SK-N-SH treated with all-trans-retinoic acid at 6 μM for 48 hours (cell line): ENCODE results near the gene IGLL5.
"Not testable (repeated sequence)": the region's sequence is repeated elsewhere in the genome, so short reads cannot be mapped to it uniquely, and the experiment has no call there.

ENCODE experiments used
- ATAC-seq: fragments of 200-7000 bp; cut with Tn5 transposase; 3 replicates; pipeline ENCODE4 v1.9.1; 2020; ENCODE audit warnings: mild to moderate bottlenecking, moderate library complexity
- BACH2 ChIP-seq: fragments of 250-450 bp; sonication (Bioruptor Pico); IDR thresholded peaks from 2 replicates; pipeline ENCODE4 v1.9.0; 2021; ENCODE audit warnings: mild to moderate bottlenecking, borderline replicate concordance
- CSDC2 ChIP-seq: fragments of 250-450 bp; sonication (Bioruptor Pico); IDR thresholded peaks from 2 replicates; pipeline ENCODE4 v1.5.0; 2020; ENCODE audit warnings: mild to moderate bottlenecking, moderate library complexity
- ESRRG ChIP-seq: fragments of 250-450 bp; sonication (Bioruptor Pico); IDR thresholded peaks from 2 replicates; pipeline ENCODE4 v1.6.1; 2021; ENCODE audit warnings: mild to moderate bottlenecking
- GLIS3 ChIP-seq: fragments of 250-450 bp; sonication (Bioruptor Pico); IDR thresholded peaks from 2 replicates; pipeline ENCODE4 v1.5.0; 2020; ENCODE audit warnings: mild to moderate bottlenecking, moderate library complexity
- ISL1 ChIP-seq: fragments of 250-450 bp; sonication (Bioruptor Pico); IDR thresholded peaks from 2 replicates; pipeline ENCODE4 v2.1.2; 2022; ENCODE audit warnings: mild to moderate bottlenecking, moderate library complexity
- PPARA ChIP-seq: fragments of 250-450 bp; sonication (Bioruptor Pico); IDR thresholded peaks from 2 replicates; pipeline ENCODE4 v1.5.0; 2020; ENCODE audit warnings: mild to moderate bottlenecking, borderline replicate concordance
- RARB ChIP-seq: fragments of 250-450 bp; sonication (Bioruptor Pico); IDR thresholded peaks from 2 replicates; pipeline ENCODE4 v1.8.0; 2021; ENCODE audit warnings: mild to moderate bottlenecking, moderate library complexity
- SNAI2 ChIP-seq: fragments of 250-450 bp; sonication (Bioruptor Pico); IDR thresholded peaks from 2 replicates; pipeline ENCODE4 v1.5.0; 2020; ENCODE audit warnings: mild to moderate bottlenecking, moderate library complexity
- TCF4 ChIP-seq: fragments of 250-450 bp; sonication (Bioruptor Pico); IDR thresholded peaks from 2 replicates; pipeline ENCODE4 v1.8.0; 2021; ENCODE audit warnings: mild to moderate bottlenecking, moderate library complexity, borderline replicate concordance
- TOX ChIP-seq: fragments of 250-450 bp; sonication (Bioruptor Pico); IDR thresholded peaks from 2 replicates; pipeline ENCODE4 v1.8.0; 2021; ENCODE audit warnings: mild to moderate bottlenecking, moderate library complexity, borderline replicate concordance
- ZC3H10 ChIP-seq: fragments of 250-450 bp; sonication (Bioruptor Pico); IDR thresholded peaks from 2 replicates; pipeline ENCODE4 v1.5.1; 2021; ENCODE audit warnings: mild to moderate bottlenecking, moderate library complexity
- ZFP3 ChIP-seq: fragments of 250-450 bp; sonication (Bioruptor Pico); IDR thresholded peaks from 2 replicates; pipeline ENCODE4 v1.5.0; 2020; ENCODE audit warnings: mild to moderate bottlenecking, moderate library complexity
- ZFP30 ChIP-seq: fragments of 450-650 bp; formaldehyde crosslinking; IDR thresholded peaks from 2 replicates; pipeline ENCODE4 v1.5.0; 2022; ENCODE audit warnings: mild to moderate bottlenecking, moderate library complexity
- ZNF565 ChIP-seq: fragments of 450-650 bp; formaldehyde crosslinking; conservative IDR thresholded peaks from 2 replicates; pipeline ENCODE4 v1.5.0; 2020; ENCODE audit warnings: low read depth, mild to moderate bottlenecking, moderate library complexity
- ZNF70 ChIP-seq: fragments of 450-650 bp; formaldehyde crosslinking; IDR thresholded peaks from 2 replicates; pipeline ENCODE4 v1.5.0; 2020; ENCODE audit warnings: mild to moderate bottlenecking, moderate library complexity
- ZNF8 ChIP-seq: fragments of 450-650 bp; formaldehyde crosslinking; IDR thresholded peaks from 2 replicates; pipeline ENCODE4 v1.5.0; 2020; ENCODE audit warnings: mild to moderate bottlenecking, moderate library complexity
- TF ChIP-seq, protein P1 (sequence below): fragments of 250-450 bp; sonication (Bioruptor Pico); IDR thresholded peaks from 2 replicates; pipeline ENCODE4 v1.8.0; 2021; ENCODE audit warnings: low read depth, mild to moderate bottlenecking, moderate library complexity, borderline replicate concordance
- TF ChIP-seq, protein P2 (sequence below): fragments of 250-450 bp; sonication (Bioruptor Pico); IDR thresholded peaks from 2 replicates; pipeline ENCODE4 v1.5.1; 2020; ENCODE audit warnings: low read depth, mild to moderate bottlenecking, moderate library complexity
- TF ChIP-seq, protein P3 (sequence below): fragments of 250-450 bp; sonication (Bioruptor Pico); IDR thresholded peaks from 2 replicates; pipeline ENCODE4 v1.5.0; 2020; ENCODE audit warnings: mild to moderate bottlenecking, moderate library complexity
- TF ChIP-seq, protein P4 (sequence below): fragments of 250-450 bp; sonication (Bioruptor Pico); IDR thresholded peaks from 2 replicates; pipeline ENCODE4 v1.8.0; 2020; ENCODE audit warnings: mild to moderate bottlenecking, moderate library complexity, borderline replicate concordance

The IGLL5 gene

DNA sequence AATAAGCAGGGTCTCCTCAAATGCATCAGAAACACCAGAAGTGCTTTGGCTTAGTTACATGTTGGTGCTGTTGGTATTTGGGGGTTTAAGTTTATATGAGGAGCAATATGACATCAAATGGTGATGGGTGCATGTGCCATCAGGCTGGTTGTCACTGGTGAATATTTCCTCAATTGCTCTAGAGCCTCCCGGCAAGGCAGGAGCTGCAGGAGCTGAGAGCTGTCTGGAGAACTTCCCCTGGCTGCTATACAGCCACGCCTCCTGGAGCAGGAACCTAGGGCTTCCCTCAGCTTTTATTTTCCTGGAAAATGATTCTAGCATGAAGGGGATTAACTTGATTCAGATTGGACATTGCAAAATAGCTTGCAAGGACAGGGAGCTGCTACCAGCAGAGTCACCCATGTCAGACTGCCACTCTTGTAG, 15.8 kb downstream of the IGLL5 start (continued):
- TF ChIP-seq, protein P1, sequence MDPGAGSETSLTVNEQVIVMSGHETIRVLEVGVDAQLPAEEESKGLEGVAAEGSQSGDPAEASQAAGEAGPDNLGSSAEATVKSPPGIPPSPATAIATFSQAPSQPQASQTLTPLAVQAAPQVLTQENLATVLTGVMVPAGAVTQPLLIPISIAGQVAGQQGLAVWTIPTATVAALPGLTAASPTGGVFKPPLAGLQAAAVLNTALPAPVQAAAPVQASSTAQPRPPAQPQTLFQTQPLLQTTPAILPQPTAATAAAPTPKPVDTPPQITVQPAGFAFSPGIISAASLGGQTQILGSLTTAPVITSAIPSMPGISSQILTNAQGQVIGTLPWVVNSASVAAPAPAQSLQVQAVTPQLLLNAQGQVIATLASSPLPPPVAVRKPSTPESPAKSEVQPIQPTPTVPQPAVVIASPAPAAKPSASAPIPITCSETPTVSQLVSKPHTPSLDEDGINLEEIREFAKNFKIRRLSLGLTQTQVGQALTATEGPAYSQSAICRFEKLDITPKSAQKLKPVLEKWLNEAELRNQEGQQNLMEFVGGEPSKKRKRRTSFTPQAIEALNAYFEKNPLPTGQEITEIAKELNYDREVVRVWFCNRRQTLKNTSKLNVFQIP (CRISPR knock-in tag) = no peak
- TF ChIP-seq TCF4 (CRISPR knock-in tag) = no peak
- TF ChIP-seq TOX (CRISPR knock-in tag) = no peak
- no peak for TF ChIP-seq ZFP30 (CRISPR knock-in tag)
- no peak for TF ChIP-seq ZNF70
- TF ChIP-seq, all 23 proteins: peak for 0

DNA sequence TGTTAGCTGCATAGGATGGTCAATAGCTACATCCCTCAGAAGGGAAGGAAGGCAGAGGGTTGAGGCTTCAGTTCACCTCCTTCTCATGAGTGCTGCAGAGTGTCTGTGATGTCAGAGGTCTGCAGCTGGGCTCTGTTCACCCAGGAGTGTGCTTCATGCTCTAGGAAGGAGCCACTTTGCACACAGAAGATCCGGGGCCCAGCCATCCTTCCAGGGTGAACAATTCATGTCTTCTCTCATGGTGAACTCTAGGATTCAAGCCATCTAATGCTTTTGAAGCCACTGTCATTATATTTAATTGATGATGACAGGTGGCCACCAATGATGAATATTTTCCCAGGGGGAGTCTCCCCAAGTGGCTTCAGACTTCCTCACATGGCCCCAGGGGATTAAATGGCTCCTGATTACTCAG, 16.2 kb downstream of the IGLL5 start:
- not testable (repeated sequence) for ATAC-seq

DNA sequence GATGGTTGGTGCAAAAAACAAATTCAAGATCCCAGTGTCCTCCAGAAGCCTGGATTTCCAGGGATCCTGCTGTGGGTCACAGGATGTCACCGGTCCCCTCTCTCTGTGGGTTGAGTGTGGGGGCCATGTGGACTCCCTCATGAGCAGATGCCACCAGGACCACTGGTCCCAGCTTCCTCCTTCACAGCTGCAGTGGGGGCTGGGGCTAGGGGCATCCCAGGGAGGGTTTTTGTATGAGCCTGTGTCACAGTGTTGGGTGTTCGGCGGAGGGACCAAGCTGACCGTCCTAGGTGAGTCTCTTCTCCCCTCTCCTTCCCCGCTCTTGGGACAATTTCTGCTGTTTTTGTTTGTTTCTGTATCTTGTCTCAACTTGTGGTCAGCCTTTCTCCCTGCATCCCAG, 17.1 kb downstream of the IGLL5 start:
- ATAC-seq = not testable (repeated sequence)

DNA sequence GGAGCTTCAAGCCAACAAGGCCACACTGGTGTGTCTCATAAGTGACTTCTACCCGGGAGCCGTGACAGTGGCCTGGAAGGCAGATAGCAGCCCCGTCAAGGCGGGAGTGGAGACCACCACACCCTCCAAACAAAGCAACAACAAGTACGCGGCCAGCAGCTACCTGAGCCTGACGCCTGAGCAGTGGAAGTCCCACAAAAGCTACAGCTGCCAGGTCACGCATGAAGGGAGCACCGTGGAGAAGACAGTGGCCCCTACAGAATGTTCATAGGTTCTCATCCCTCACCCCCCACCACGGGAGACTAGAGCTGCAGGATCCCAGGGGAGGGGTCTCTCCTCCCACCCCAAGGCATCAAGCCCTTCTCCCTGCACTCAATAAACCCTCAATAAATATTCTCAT, 18.8 kb downstream of the IGLL5 start:
- ATAC-seq = not testable (repeated sequence)

DNA sequence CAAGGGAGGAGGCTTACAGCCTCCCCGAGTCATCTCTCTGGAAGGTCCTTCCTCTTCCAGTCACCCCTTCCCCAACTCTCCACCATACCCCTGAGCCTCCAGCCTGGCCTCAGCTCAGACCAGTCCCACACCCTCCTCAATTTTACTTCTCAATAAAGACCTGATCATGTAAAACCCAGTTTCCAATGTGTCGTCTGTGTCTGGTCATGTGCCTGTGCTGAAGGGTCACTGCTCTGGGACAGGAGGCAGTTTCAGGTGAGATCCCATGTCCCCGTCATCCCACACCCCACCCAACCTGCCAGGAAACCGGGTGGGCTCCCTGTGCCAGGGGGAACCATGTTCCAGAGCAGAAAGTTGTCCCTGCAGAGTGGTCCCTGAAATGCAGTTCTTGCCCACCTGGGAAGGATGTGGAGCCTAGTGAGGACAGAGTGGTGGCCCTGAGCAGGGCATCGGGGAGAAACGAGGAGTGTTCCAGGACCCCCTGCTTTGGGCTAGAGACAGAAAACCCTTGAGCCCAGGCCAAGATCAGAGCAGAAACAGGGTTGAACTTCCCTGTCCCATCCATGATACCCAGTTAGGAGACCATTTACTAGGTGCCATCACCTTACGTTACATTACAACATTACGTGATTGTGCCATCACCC, 19.4 kb downstream of the IGLL5 start:
- ATAC-seq = no peak
- TF ChIP-seq RARB (CRISPR knock-in tag) = no peak
- no peak for TF ChIP-seq PPARA (CRISPR knock-in tag)
- TF ChIP-seq ZFP3 = no peak
- TF ChIP-seq ZNF8 (CRISPR knock-in tag) = no peak
- TF ChIP-seq, protein P2, sequence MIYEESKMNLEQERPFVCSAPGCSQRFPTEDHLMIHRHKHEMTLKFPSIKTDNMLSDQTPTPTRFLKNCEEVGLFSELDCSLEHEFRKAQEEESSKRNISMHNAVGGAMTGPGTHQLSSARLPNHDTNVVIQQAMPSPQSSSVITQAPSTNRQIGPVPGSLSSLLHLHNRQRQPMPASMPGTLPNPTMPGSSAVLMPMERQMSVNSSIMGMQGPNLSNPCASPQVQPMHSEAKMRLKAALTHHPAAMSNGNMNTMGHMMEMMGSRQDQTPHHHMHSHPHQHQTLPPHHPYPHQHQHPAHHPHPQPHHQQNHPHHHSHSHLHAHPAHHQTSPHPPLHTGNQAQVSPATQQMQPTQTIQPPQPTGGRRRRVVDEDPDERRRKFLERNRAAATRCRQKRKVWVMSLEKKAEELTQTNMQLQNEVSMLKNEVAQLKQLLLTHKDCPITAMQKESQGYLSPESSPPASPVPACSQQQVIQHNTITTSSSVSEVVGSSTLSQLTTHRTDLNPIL = no peak
- TF ChIP-seq SNAI2 (CRISPR knock-in tag) = no peak
- TF ChIP-seq, protein P3, sequence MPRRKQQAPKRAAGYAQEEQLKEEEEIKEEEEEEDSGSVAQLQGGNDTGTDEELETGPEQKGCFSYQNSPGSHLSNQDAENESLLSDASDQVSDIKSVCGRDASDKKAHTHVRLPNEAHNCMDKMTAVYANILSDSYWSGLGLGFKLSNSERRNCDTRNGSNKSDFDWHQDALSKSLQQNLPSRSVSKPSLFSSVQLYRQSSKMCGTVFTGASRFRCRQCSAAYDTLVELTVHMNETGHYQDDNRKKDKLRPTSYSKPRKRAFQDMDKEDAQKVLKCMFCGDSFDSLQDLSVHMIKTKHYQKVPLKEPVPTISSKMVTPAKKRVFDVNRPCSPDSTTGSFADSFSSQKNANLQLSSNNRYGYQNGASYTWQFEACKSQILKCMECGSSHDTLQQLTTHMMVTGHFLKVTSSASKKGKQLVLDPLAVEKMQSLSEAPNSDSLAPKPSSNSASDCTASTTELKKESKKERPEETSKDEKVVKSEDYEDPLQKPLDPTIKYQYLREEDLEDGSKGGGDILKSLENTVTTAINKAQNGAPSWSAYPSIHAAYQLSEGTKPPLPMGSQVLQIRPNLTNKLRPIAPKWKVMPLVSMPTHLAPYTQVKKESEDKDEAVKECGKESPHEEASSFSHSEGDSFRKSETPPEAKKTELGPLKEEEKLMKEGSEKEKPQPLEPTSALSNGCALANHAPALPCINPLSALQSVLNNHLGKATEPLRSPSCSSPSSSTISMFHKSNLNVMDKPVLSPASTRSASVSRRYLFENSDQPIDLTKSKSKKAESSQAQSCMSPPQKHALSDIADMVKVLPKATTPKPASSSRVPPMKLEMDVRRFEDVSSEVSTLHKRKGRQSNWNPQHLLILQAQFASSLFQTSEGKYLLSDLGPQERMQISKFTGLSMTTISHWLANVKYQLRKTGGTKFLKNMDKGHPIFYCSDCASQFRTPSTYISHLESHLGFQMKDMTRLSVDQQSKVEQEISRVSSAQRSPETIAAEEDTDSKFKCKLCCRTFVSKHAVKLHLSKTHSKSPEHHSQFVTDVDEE = no peak
- TF ChIP-seq CSDC2 = no peak
- TF ChIP-seq, protein P1 (CRISPR knock-in tag) = no peak
- no peak for TF ChIP-seq ZC3H10 (CRISPR knock-in tag)
- TF ChIP-seq TCF4 (CRISPR knock-in tag) = no peak
- no peak for TF ChIP-seq ESRRG (CRISPR knock-in tag)
- no peak for TF ChIP-seq ISL1 (CRISPR knock-in tag)
- no peak for TF ChIP-seq ZNF565
- TF ChIP-seq GLIS3 = no peak
- no peak for TF ChIP-seq TOX (CRISPR knock-in tag)
- TF ChIP-seq ZFP30 (CRISPR knock-in tag) = no peak
- TF ChIP-seq BACH2 (CRISPR knock-in tag) = no peak
- TF ChIP-seq ZNF70 = no peak
- TF ChIP-seq, protein P4, sequence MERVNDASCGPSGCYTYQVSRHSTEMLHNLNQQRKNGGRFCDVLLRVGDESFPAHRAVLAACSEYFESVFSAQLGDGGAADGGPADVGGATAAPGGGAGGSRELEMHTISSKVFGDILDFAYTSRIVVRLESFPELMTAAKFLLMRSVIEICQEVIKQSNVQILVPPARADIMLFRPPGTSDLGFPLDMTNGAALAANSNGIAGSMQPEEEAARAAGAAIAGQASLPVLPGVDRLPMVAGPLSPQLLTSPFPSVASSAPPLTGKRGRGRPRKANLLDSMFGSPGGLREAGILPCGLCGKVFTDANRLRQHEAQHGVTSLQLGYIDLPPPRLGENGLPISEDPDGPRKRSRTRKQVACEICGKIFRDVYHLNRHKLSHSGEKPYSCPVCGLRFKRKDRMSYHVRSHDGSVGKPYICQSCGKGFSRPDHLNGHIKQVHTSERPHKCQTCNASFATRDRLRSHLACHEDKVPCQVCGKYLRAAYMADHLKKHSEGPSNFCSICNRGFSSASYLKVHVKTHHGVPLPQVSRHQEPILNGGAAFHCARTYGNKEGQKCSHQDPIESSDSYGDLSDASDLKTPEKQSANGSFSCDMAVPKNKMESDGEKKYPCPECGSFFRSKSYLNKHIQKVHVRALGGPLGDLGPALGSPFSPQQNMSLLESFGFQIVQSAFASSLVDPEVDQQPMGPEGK (CRISPR knock-in tag) = no peak
